HFFc6 (cell line): ENCODE data around the gene MARK3. TPM values are rescaled to one million over a fixed set of nuclear protein-coding genes. Genes with fewer than 3 reads are reported as not detected.

Experiments used
- DNase-seq: peaks from one replicate; pipeline ENCODE4 v3.0.0-alpha.2; 2018
- H3K27ac Mint-ChIP-seq: 2 replicates; pipeline ENCODE4 v1.8.0; 2020; ENCODE audit warnings: mild to moderate bottlenecking, mixed read lengths
- H3K27me3 Mint-ChIP-seq: 2 replicates; pipeline ENCODE4 v1.8.0; 2021; ENCODE audit warnings: mild to moderate bottlenecking, moderate library complexity, mixed read lengths; ENCODE audit not compliant: insufficient read depth
- H3K36me3 Mint-ChIP-seq: 2 replicates; pipeline ENCODE4 v1.8.0; 2021; ENCODE audit warnings: low read depth, mixed read lengths
- H3K4me1 Mint-ChIP-seq: 2 replicates; pipeline ENCODE4 v1.8.0; 2020; ENCODE audit warnings: low read depth, mixed read lengths
- H3K4me3 Mint-ChIP-seq: 2 replicates; pipeline ENCODE4 v1.8.0; 2020; ENCODE audit warnings: mild to moderate bottlenecking, moderate library complexity, mixed read lengths
- H3K9me3 Mint-ChIP-seq: 2 replicates; pipeline ENCODE4 v1.8.0; 2020; ENCODE audit warnings: mild to moderate bottlenecking, mixed read lengths
- total RNA-seq, 6 experiments: library from RNA; stranded (reverse); fragmentation: NEBNext Ultra II Directional; extraction: Animal tissue kit (Norgen Biotek cat#: 25700); gene quantifications; 2 replicates in 1 of 6; 3 replicates in 5 of 6; pipeline ENCODE4 v1.2.3, GENCODE V29; 2021
- TF ChIP-seq, protein P1 (sequence below): fragments of 200-600 bp; sonication (generic); IDR thresholded peaks from 2 replicates; pipeline ENCODE4 v1.5.0; 2021; ENCODE audit warnings: antibody characterized with exemption, mild to moderate bottlenecking

The MARK3 gene
- total RNA-seq, 6 experiments from 2014 or later: 57.4 to 71.8 (median 65.7) TPM

GRCh38 chr14:103377522-103378037 is 7.6 kb upstream of the MARK3 start:
- no peaks in the 10 kb centered on the region for H3K36me3 Mint-ChIP-seq
- H3K4me1 Mint-ChIP-seq: peaks cover 36% of the 10 kb centered on the region
- no peaks in the 10 kb centered on the region for H3K9me3 Mint-ChIP-seq

DNA sequence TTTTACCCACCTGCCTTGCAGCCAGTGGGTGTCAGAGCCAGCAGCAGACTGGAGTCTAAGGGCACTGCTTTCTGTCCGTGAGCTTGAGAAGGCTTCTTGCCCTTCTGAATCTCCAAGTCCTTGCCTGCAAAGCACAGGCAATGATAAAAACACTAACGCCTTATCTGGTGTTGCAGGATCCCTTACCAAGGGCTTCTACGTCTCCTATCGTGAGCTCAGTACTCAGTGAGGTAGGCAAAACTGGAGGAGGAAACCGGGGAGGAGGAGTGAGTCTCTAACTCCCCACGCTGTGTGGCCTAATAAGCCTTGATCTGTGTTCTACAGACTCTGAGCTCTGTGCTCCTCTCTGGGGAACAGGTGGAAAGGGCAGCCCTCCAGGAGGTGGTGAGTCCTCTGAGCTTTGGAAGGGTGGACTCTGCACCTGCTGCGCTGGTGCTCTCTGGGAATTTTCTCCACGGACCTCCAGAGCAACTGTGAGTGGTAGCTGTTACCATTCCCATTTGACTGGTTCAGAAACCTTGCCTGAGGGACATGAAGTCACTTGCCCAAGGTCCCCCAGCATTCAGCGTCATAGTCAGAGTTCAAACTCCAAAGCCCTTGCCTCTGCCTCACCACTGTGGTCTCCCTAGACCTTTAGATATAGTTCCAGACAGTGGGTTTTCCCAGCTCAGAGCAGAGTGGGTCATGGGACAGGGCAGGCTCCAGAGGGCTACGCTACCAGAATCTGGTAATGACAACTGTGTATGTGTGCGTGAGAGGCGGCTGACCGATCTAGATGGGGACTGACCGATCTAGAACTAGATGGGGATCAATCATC is 7.0 kb upstream of the MARK3 start:
- peaks cover 2% of the 10 kb centered on the region for H3K27me3 Mint-ChIP-seq
- DNase-seq: no peak
- no peaks in the 10 kb centered on the region for H3K36me3 Mint-ChIP-seq
- H3K4me1 Mint-ChIP-seq: peaks cover 36% of the 10 kb centered on the region
- H3K4me3 Mint-ChIP-seq: no peak overlapping the region
- no peaks in the 10 kb centered on the region for H3K9me3 Mint-ChIP-seq
- TF ChIP-seq, protein P1, sequence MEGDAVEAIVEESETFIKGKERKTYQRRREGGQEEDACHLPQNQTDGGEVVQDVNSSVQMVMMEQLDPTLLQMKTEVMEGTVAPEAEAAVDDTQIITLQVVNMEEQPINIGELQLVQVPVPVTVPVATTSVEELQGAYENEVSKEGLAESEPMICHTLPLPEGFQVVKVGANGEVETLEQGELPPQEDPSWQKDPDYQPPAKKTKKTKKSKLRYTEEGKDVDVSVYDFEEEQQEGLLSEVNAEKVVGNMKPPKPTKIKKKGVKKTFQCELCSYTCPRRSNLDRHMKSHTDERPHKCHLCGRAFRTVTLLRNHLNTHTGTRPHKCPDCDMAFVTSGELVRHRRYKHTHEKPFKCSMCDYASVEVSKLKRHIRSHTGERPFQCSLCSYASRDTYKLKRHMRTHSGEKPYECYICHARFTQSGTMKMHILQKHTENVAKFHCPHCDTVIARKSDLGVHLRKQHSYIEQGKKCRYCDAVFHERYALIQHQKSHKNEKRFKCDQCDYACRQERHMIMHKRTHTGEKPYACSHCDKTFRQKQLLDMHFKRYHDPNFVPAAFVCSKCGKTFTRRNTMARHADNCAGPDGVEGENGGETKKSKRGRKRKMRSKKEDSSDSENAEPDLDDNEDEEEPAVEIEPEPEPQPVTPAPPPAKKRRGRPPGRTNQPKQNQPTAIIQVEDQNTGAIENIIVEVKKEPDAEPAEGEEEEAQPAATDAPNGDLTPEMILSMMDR: no peak
- no peak overlapping the region for H3K27ac Mint-ChIP-seq

More at GRCh38 chr14:103377522-103378037, 7.6 kb upstream of the MARK3 start:
- TF ChIP-seq, protein P1: no peak
- Mint-ChIP-seq H3K27ac (no peak overlapping the region), H3K27me3 (peaks cover 2% of the 10 kb centered on the region; the same call in 1 of the 2 replicates), H3K4me3 (no peak overlapping the region)
- DNase-seq: no peak

DNA sequence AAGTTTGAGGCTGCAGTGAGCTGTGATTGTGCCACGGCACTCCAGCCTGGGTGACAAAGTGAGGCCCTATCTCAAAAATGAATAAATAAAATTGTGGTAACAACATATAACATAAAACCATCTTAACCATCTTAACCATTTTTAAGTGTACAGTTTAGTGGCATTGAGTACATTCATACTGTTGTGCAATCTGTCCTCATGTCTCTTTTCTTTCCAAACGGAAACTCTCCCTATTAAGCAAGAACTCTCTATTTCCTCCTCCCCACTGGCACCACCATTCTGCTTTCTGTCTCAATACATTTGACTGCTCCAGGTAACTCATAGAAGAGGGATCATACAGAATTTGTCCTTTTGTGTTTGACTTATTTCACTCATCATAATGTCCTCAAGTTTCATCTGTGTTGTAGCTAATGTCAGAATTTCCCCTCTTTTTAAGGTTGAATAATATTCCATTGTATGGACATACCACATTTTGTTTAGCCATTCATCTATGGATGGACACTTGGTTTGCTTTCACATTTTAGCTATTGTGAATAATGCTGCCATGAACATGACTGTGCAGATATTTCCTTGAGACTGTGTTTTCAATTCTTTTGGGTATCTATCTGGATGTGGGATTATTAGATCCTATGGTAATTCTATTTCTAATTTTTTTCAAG is 4.4 kb upstream of the MARK3 start:
- no peak for DNase-seq
- Mint-ChIP-seq H3K9me3 (no peaks in the 10 kb centered on the region), H3K36me3 (peaks cover under 1% of the 10 kb centered on the region), H3K4me1 (peaks cover 36% of the 10 kb centered on the region), H3K27ac (peak overlapping the region; percentile 37), H3K27me3 (peaks cover 2% of the 10 kb centered on the region), H3K4me3 (no peak overlapping the region)
- TF ChIP-seq, protein P1: no peak

GRCh38 chr14:103382376-103382775 is 2.8 kb upstream of the MARK3 start:
- Mint-ChIP-seq H3K27ac (peak overlapping the region; percentile 83), H3K27me3 (peaks cover 2% of the 10 kb centered on the region), H3K4me3 (peak overlapping the region; percentile 54), H3K36me3 (peaks cover 11% of the 10 kb centered on the region), H3K4me1 (peaks cover 42% of the 10 kb centered on the region), H3K9me3 (no peaks in the 10 kb centered on the region)
- DNase-seq: peak; percentile 77
- TF ChIP-seq, protein P1: no peak

GRCh38 chr14:103384450-103385151 is 614 bp upstream of the MARK3 start:
- DNase-seq: no peak
- H3K27ac Mint-ChIP-seq: peak overlapping the region; percentile 90
- no peaks in the 10 kb centered on the region; the same call in none of the 2 replicates for H3K27me3 Mint-ChIP-seq
- peaks cover 21% of the 10 kb centered on the region for H3K36me3 Mint-ChIP-seq
- H3K4me1 Mint-ChIP-seq: peaks cover 58% of the 10 kb centered on the region
- H3K4me3 Mint-ChIP-seq: peak overlapping the region; percentile 92
- no peaks in the 10 kb centered on the region for H3K9me3 Mint-ChIP-seq
- TF ChIP-seq, protein P1: no peak
